Hepatocyte (in vitro differentiated cells): ENCODE results near the gene DDR2.

Experiments used
- EZH2 ChIP-seq: fragments of 200-600 bp; sonication (generic); IDR thresholded peaks from 2 replicates; pipeline ENCODE4 v1.6.1; 2016; ENCODE audit warnings: antibody characterized with exemption, mild to moderate bottlenecking, borderline replicate concordance
- TF ChIP-seq, protein P1 (sequence below): fragments of 200-600 bp; sonication (generic); IDR thresholded peaks from 2 replicates; pipeline ENCODE4 v1.5.1; 2016; ENCODE audit warnings: antibody characterized with exemption, mild to moderate bottlenecking; ENCODE audit not compliant: poor library complexity

DNA sequence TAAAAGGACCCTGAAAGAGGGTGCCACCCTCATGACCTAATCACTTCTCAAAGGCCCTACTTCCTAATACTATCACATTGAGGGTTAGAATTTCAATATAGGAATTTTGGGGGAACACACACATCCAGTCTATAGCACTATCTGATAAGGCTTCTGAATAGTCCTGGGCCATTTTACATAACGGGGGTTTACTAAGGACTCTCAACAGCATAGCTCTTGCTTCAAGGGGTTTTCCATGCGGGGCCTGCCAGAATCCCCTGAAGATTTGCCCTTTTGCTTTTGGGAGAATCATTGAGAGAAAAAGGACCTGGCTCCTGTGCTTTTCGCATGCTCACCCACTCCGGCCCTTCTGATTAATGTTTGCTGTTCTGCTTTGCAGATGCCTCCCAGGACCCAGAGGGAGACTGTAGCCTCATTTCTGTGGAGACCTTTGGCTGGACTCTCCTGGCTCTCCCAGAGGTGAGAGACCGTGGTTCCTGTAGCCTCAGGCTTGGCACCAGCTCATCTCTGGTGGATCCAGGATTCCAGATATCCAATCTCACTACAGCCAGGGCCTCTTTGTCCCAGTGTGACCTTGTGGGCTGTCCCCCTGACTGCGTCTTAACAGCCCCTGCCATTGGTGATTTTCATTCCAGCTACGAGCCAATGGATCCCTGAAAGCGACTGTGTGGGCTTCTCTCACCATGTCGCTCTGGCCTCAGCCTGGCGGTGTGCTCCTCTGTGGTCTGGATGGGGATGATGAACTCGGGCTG, 72.6 kb downstream of the DDR2 start:
- TF ChIP-seq, protein P1, sequence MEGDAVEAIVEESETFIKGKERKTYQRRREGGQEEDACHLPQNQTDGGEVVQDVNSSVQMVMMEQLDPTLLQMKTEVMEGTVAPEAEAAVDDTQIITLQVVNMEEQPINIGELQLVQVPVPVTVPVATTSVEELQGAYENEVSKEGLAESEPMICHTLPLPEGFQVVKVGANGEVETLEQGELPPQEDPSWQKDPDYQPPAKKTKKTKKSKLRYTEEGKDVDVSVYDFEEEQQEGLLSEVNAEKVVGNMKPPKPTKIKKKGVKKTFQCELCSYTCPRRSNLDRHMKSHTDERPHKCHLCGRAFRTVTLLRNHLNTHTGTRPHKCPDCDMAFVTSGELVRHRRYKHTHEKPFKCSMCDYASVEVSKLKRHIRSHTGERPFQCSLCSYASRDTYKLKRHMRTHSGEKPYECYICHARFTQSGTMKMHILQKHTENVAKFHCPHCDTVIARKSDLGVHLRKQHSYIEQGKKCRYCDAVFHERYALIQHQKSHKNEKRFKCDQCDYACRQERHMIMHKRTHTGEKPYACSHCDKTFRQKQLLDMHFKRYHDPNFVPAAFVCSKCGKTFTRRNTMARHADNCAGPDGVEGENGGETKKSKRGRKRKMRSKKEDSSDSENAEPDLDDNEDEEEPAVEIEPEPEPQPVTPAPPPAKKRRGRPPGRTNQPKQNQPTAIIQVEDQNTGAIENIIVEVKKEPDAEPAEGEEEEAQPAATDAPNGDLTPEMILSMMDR = no peak
- TF ChIP-seq EZH2 = no peak
